GM11168 (cell line): Measurements from ENCODE around the gene OR1Q1.
"Not testable (repeated sequence)": the region's sequence is repeated elsewhere in the genome, so short reads cannot be mapped to it uniquely, and the experiment has no call there.

Experiments
- in situ Hi-C: fragments of 300-500 bp; cut with MboI; formaldehyde crosslinking; loops from one replicate; pipeline ENCODE4 v1.12.0; 2022; ENCODE audit warnings: low sequenced_read_pairs; ENCODE audit not compliant: unreplicated experiment

OR1Q1 gene

GRCh38 chr9:122614362-122614761, at the start of gene OR1Q1:
Gene OR1Q1, plus strand, starts transcription at chr9:122614738. Its CDS starts 0 bp downstream, at chr9:122614738.
- in situ Hi-C loops: no loop called here

GRCh38 chr9:122567901-122568300, 46.6 kb upstream of the OR1Q1 start:
- in situ Hi-C loops: no loop called here

GRCh38 chr9:122572456-122572855, 42.1 kb upstream of the OR1Q1 start:
- in situ Hi-C loops: no loop called here

- in situ Hi-C loops: no loop called here
Observed at GRCh38 chr9:122579874-122580273, 34.7 kb upstream of the OR1Q1 start.

GRCh38 chr9:122580360-122580759, 34.2 kb upstream of the OR1Q1 start:
- in situ Hi-C loops: no loop called here

- in situ Hi-C loops: not testable (repeated sequence)
Observed at GRCh38 chr9:122583284-122583683, 31.3 kb upstream of the OR1Q1 start, which contains the start of gene OR1L8. Gene OR1L8, minus strand, starts transcription at chr9:122583384. Its CDS starts 14,907 bp downstream, at chr9:122568477.

- in situ Hi-C loops: no loop called here
Observed at GRCh38 chr9:122605691-122606090, 8.8 kb upstream of the OR1Q1 start.

- in situ Hi-C loops: no loop called here
Observed at GRCh38 chr9:122606587-122606986, 8.0 kb upstream of the OR1Q1 start.

- in situ Hi-C loops: no loop called here
Observed at GRCh38 chr9:122609804-122610203, 4.7 kb upstream of the OR1Q1 start.

- in situ Hi-C loops: no loop called here
Observed at GRCh38 chr9:122619996-122620395, 5.5 kb downstream of the OR1Q1 start.

GRCh38 chr9:122642226-122642625, 27.7 kb downstream of the OR1Q1 start:
- in situ Hi-C loops: no loop called here

- in situ Hi-C loops: no loop called here
Observed at GRCh38 chr9:122656378-122656777, 41.8 kb downstream of the OR1Q1 start.

GRCh38 chr9:122657527-122657926, 43.0 kb downstream of the OR1Q1 start, which contains the start of gene OR1B1:
Gene OR1B1, minus strand, starts transcription at chr9:122657627.
- in situ Hi-C loops: no loop called here

- in situ Hi-C loops: no loop called here
Observed at GRCh38 chr9:122661416-122661815, 46.9 kb downstream of the OR1Q1 start, which contains the start of gene OR1L1. Gene OR1L1, plus strand, starts transcription at chr9:122661716. Its CDS starts 0 bp downstream, at chr9:122661716.
